Activated CD8-positive, alpha-beta memory T cell treated with anti-CD3 and anti-CD28 coated beads for 36 hours (primary cell): ENCODE data around the gene RARA. TPM values are rescaled to one million over a fixed set of nuclear protein-coding genes. Genes with fewer than 3 reads are reported as not detected.
"Not testable (repeated sequence)": the region's sequence is repeated elsewhere in the genome, so short reads cannot be mapped to it uniquely, and the experiment has no call there.

Source experiments
- CTCF ChIA-PET: fragments of 350-600 bp; sonication (Branson Sonifier 250); formaldehyde crosslinking; loops from one replicate; lab custom pipeline; 2021; ENCODE audit warnings: antibody characterized with exemption; lab: Charles Lee
- POLR2A ChIA-PET: fragments of 350-600 bp; sonication (Branson Sonifier 250); formaldehyde crosslinking; loops from one replicate; lab custom pipeline; 2021; ENCODE audit warnings: antibody characterized with exemption; lab: Charles Lee
- total RNA-seq, 2 experiments: library from RNA; stranded (reverse); gene quantifications; one replicate each; pipeline ENCODE4 v1.2.3, GENCODE V29; 2021

The RARA gene
- total RNA-seq, 2 experiments from 2014 or later, result 28.6 to 29.7 TPM

- ChIA-PET POLR2A (interaction anchor here (0.6 kb wide), 1 partner anchor 71 kb away, joined by 7 read pairs; no protein-coding TSS in a partner anchor), CTCF (interaction anchor here (1.0 kb wide), 1 partner anchor 106 kb away, joined by 3 read pairs; no protein-coding TSS in a partner anchor)
Observed at GRCh38 chr17:40369923-40370322, 60.9 kb downstream of the RARA start.

GRCh38 chr17:40371261-40371929 lies 62.4 kb downstream of the RARA start:
- ChIA-PET CTCF (interaction anchor here (0.7 to 2.6 kb wide), 3 partner anchors 9 to 17 kb away, joined by 4 to 12 read pairs (median 5); no protein-coding TSS in a partner anchor), POLR2A (no interaction called here)

- ChIA-PET POLR2A (no interaction called here), CTCF (interaction anchor here (0.7 to 2.6 kb wide), 4 partner anchors 10 to 69 kb away, joined by 3 to 12 read pairs (median 4); no protein-coding TSS in a partner anchor)
Observed at GRCh38 chr17:40372031-40372430, 63.1 kb downstream of the RARA start.

- CTCF ChIA-PET, result interaction anchor here (0.7 to 2.6 kb wide), 5 partner anchors 14 to 188 kb away, joined by 3 to 12 read pairs (median 4); no protein-coding TSS in a partner anchor
Observed at GRCh38 chr17:40372644-40373043, 63.7 kb downstream of the RARA start.

GRCh38 chr17:40373324-40373723 lies 64.3 kb downstream of the RARA start:
- ChIA-PET CTCF (interaction anchor here (0.6 to 2.6 kb wide), 4 partner anchors 15 to 187 kb away, joined by 3 to 12 read pairs (median 4); no protein-coding TSS in a partner anchor), POLR2A (no interaction called here)

More at GRCh38 chr17:40372644-40373043, 63.7 kb downstream of the RARA start:
- POLR2A ChIA-PET, result not testable (repeated sequence)

GRCh38 chr17:40373999-40374398 lies 65.0 kb downstream of the RARA start:
- POLR2A ChIA-PET, result interaction anchor here (0.6 kb wide), 1 partner anchor 168 kb away, joined by 3 read pairs; no protein-coding TSS in a partner anchor
- CTCF ChIA-PET, result interaction anchor here (0.7 to 1.0 kb wide), 2 partner anchors 55 to 186 kb away, joined by 3 to 5 read pairs; no protein-coding TSS in a partner anchor

- ChIA-PET CTCF (interaction anchor here (0.9 kb wide), 1 partner anchor 158 kb away, joined by 3 read pairs; no protein-coding TSS in a partner anchor), POLR2A (no interaction called here)
Observed at GRCh38 chr17:40374821-40375498, 66.0 kb downstream of the RARA start.

GRCh38 chr17:40375786-40376185 lies 66.8 kb downstream of the RARA start:
- POLR2A ChIA-PET, result not testable (repeated sequence)
- CTCF ChIA-PET, result interaction anchor here (0.9 kb wide), 1 partner anchor 158 kb away, joined by 3 read pairs; no protein-coding TSS in a partner anchor

- CTCF ChIA-PET, result interaction anchor here (1.0 kb wide), 1 partner anchor 8 kb away, joined by 3 read pairs; no protein-coding TSS in a partner anchor
- POLR2A ChIA-PET, result not testable (repeated sequence)
Observed at GRCh38 chr17:40376541-40376940, 67.6 kb downstream of the RARA start.

GRCh38 chr17:40377832-40378231 lies 68.9 kb downstream of the RARA start:
- ChIA-PET CTCF (no interaction called here), POLR2A (no interaction called here)

- POLR2A ChIA-PET, result no interaction called here
- CTCF ChIA-PET, result no interaction called here
Observed at GRCh38 chr17:40378966-40379365, 70.0 kb downstream of the RARA start.

- CTCF ChIA-PET, result interaction anchor here (0.8 to 1.2 kb wide), 3 partner anchors 13 to 151 kb away, joined by 3 read pairs; no protein-coding TSS in a partner anchor
- POLR2A ChIA-PET, result no interaction called here
Observed at GRCh38 chr17:40382251-40382650, 73.3 kb downstream of the RARA start.

- POLR2A ChIA-PET, result interaction anchor here (0.8 kb wide), 1 partner anchor 257 kb away, joined by 5 read pairs; no protein-coding TSS in a partner anchor
- CTCF ChIA-PET, result not testable (repeated sequence)
Observed at GRCh38 chr17:40386555-40386954, 77.6 kb downstream of the RARA start.

GRCh38 chr17:40399185-40399584 lies 90.2 kb downstream of the RARA start:
- ChIA-PET POLR2A (interaction anchor here (0.6 kb wide), 1 partner anchor 12 kb away, joined by 3 read pairs; no protein-coding TSS in a partner anchor), CTCF (interaction anchor here (0.7 to 1.7 kb wide), 8 partner anchors 9 to 134 kb away, joined by 3 to 8 read pairs (median 3); partner anchors contain the start of gene RARA)

GRCh38 chr17:40402668-40403067 lies 93.7 kb downstream of the RARA start:
- CTCF ChIA-PET, result interaction anchor here (1.7 kb wide), 1 partner anchor 158 kb away, joined by 4 read pairs; no protein-coding TSS in a partner anchor
- POLR2A ChIA-PET, result no interaction called here

GRCh38 chr17:40404003-40404402 lies 95.0 kb downstream of the RARA start:
- ChIA-PET POLR2A (no interaction called here), CTCF (interaction anchor here (0.6 kb wide), 1 partner anchor 1245 kb away, joined by 4 read pairs; no protein-coding TSS in a partner anchor)
